Measurements from ENCODE around the gene AGO1. TPM values are rescaled to one million over a fixed set of nuclear protein-coding genes. Genes with fewer than 3 reads are reported as not detected.

AGO1 gene
- total and polyA plus RNA-seq, 2 donors (not counting 1 experiment from before 2014, with no cell fraction given): 10.1 to 41.3 TPM

- Mint-ChIP-seq H3K9me3 (ENCODE audit: insufficient read depth) (no peaks in the 10 kb centered on the region), H3K4me3 (no peak overlapping the region), H3K27ac (no peak overlapping the region), H3K27me3 (no peaks in the 10 kb centered on the region), H3K4me1 (no peaks in the 10 kb centered on the region)
- ATAC-seq (ENCODE audit: low read depth) (no peak), DNase-seq (no peak)
- Histone ChIP-seq H3K27ac (ENCODE audit: low read length in 2 of 2) (no peak overlapping the region), H2AFZ (ENCODE audit: insufficient read depth, low read depth, low read length, poor library complexity, severe bottlenecking) (no peak overlapping the region), H3K9ac (ENCODE audit: low read length) (no peak overlapping the region), H3K4me1 (ENCODE audit: control insufficient read depth in 2 of 2, insufficient read depth in 2 of 2, low read length in 2 of 2) (no peaks in the 10 kb centered on the region), H3K27me3 (replicated peaks in 1 of 4; ENCODE audit: control extremely low read depth in 1 of 4, control insufficient read depth in 3 of 4, insufficient read depth in 4 of 4, low read length in 3 of 4) (no peaks in the 10 kb centered on the region), H3K36me3 (replicated peaks in 1 of 2; ENCODE audit: control extremely low read depth in 1 of 2, control insufficient read depth in 1 of 2, extremely low read depth in 1 of 2, insufficient read depth in 2 of 2, low read length in 1 of 2) (peaks cover 0 to 10% of the 10 kb centered on the region in 2 experiments), H3K79me2 (ENCODE audit: control insufficient read depth, insufficient read depth, low read length) (no peaks in the 10 kb centered on the region), H4K20me1 (ENCODE audit: control insufficient read depth, insufficient read depth, low read length, poor library complexity, severe bottlenecking) (no peaks in the 10 kb centered on the region), H3K9me3 (ENCODE audit: control extremely low read depth in 1 of 3, control insufficient read depth in 2 of 3, insufficient read depth in 1 of 3, low read length in 2 of 3) (no peaks in the 10 kb centered on the region), H3K4me3 (ENCODE audit: control extremely low read depth in 1 of 5, extremely low read depth in 1 of 5, insufficient read depth in 1 of 5, low read depth in 2 of 5, low read length in 4 of 5) (no peak overlapping the region), H3K4me2 (replicated peaks; ENCODE audit: low read depth, low read length, poor library complexity, severe bottlenecking) (no peak overlapping the region)
- CTCF ChIA-PET: interaction anchor here (0.8 to 1.6 kb wide), 3 partner anchors 16 to 429 kb away, joined by 3 to 5 read pairs (median 3); no protein-coding TSS in a partner anchor
- no peak for TF ChIP-seq EZH2 (IDR thresholded peaks at IDR 0.05; ENCODE audit: borderline replicate concordance, insufficient read depth, low read depth, low read length, poor library complexity, severe bottlenecking)
- TF ChIP-seq, protein P1, sequence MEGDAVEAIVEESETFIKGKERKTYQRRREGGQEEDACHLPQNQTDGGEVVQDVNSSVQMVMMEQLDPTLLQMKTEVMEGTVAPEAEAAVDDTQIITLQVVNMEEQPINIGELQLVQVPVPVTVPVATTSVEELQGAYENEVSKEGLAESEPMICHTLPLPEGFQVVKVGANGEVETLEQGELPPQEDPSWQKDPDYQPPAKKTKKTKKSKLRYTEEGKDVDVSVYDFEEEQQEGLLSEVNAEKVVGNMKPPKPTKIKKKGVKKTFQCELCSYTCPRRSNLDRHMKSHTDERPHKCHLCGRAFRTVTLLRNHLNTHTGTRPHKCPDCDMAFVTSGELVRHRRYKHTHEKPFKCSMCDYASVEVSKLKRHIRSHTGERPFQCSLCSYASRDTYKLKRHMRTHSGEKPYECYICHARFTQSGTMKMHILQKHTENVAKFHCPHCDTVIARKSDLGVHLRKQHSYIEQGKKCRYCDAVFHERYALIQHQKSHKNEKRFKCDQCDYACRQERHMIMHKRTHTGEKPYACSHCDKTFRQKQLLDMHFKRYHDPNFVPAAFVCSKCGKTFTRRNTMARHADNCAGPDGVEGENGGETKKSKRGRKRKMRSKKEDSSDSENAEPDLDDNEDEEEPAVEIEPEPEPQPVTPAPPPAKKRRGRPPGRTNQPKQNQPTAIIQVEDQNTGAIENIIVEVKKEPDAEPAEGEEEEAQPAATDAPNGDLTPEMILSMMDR (IDR thresholded peaks at IDR 0.05): no peak
- POLR2A ChIA-PET: no interaction called here
- intact Hi-C loops (cut with micrococcal nuclease): no loop called here
- no CpG with 5 or more reads among the region's 1 CpG for WGBS (ENCODE audit: insufficient coverage)
These were observed 26.0 kb upstream of the AGO1 start for GRCh38 chr1:35856964-35857363.

DNA sequence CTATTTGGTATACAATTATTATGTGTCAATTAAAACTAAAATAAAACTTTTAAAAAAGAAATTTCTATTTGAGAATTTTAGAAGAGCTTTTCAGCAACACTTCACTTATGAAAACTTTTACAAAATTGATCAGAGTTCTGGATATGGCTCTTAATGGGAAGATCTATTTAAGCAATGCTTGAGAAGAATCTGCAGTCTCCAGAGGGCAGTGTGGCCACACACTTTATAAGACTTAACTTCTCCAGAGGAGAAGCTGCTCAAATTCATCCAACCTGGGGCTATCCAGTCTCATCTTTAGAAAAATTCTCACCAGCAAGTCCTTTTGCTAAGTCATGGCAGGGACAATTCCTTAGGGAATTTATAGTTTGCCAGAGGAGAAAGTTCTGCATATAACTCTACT lies 25.2 kb upstream of the AGO1 start:
- H3K27ac Mint-ChIP-seq: no peak overlapping the region
- H2AFZ ChIP-seq (ENCODE audit: insufficient read depth, low read depth, low read length, poor library complexity, severe bottlenecking): no peak overlapping the region
- ChIA-PET CTCF (interaction anchor here (1.0 to 1.6 kb wide), 2 partner anchors 24 to 277 kb away, joined by 3 to 5 read pairs; no protein-coding TSS in a partner anchor), POLR2A (no interaction called here)
- peak; percentile 22 for DNase-seq
- no peaks in the 10 kb centered on the region for H3K27me3 Mint-ChIP-seq
- no peak overlapping the region for H3K4me3 ChIP-seq (ENCODE audit: control extremely low read depth in 1 of 5, extremely low read depth in 1 of 5, insufficient read depth in 1 of 5, low read depth in 2 of 5, low read length in 4 of 5)
- intact Hi-C loops (cut with micrococcal nuclease): no loop called here
- no peak overlapping the region for H3K4me2 ChIP-seq (replicated peaks; ENCODE audit: low read depth, low read length, poor library complexity, severe bottlenecking)
- H3K27ac ChIP-seq (ENCODE audit: low read length in 2 of 2): no peak overlapping the region
- ATAC-seq (ENCODE audit: low read depth): no peak
- H3K4me3 Mint-ChIP-seq: no peak overlapping the region
- no peak for TF ChIP-seq EZH2 (IDR thresholded peaks at IDR 0.05; ENCODE audit: borderline replicate concordance, insufficient read depth, low read depth, low read length, poor library complexity, severe bottlenecking)
- TF ChIP-seq, protein P1 (IDR thresholded peaks at IDR 0.05): peak; percentile 16
- H3K27me3 ChIP-seq (replicated peaks in 1 of 4; ENCODE audit: control extremely low read depth in 1 of 4, control insufficient read depth in 3 of 4, insufficient read depth in 4 of 4, low read length in 3 of 4): no peaks in the 10 kb centered on the region
- no peaks in the 10 kb centered on the region for H3K79me2 ChIP-seq (ENCODE audit: control insufficient read depth, insufficient read depth, low read length)
- no peaks in the 10 kb centered on the region for H4K20me1 ChIP-seq (ENCODE audit: control insufficient read depth, insufficient read depth, low read length, poor library complexity, severe bottlenecking)
- peaks cover 0 to 4% of the 10 kb centered on the region in 2 experiments for H3K36me3 ChIP-seq (replicated peaks in 1 of 2; ENCODE audit: control extremely low read depth in 1 of 2, control insufficient read depth in 1 of 2, extremely low read depth in 1 of 2, insufficient read depth in 2 of 2, low read length in 1 of 2)
- H3K9ac ChIP-seq (ENCODE audit: low read length): no peak overlapping the region
- no peaks in the 10 kb centered on the region for H3K4me1 ChIP-seq (ENCODE audit: control insufficient read depth in 2 of 2, insufficient read depth in 2 of 2, low read length in 2 of 2)
- H3K9me3 Mint-ChIP-seq (ENCODE audit: insufficient read depth): no peaks in the 10 kb centered on the region
- H3K9me3 ChIP-seq (ENCODE audit: control extremely low read depth in 1 of 3, control insufficient read depth in 2 of 3, insufficient read depth in 1 of 3, low read length in 2 of 3): no peaks in the 10 kb centered on the region
- no peaks in the 10 kb centered on the region for H3K4me1 Mint-ChIP-seq
